ENCODE measurements around the gene NAPA. TPM values are rescaled to one million over a fixed set of nuclear protein-coding genes. Genes with fewer than 3 reads are reported as not detected.

NAPA gene
- total RNA-seq, 1 donor from 2014 or later = 132 TPM

Other genes with a start within 250 kb of the NAPA start
- gene INAFM1, start 240.2 kb downstream of the NAPA start, total RNA-seq = 23.6 and 25.7 TPM in 2 replicates
- gene C5AR1, start 205.2 kb downstream of the NAPA start, total RNA-seq = 4.6 and 5.2 TPM in 2 replicates
- gene C5AR2, start 182.9 kb downstream of the NAPA start, total RNA-seq = not detected in 2 replicates
- 13.9 and 17.7 TPM in 2 replicates for gene DHX34, start 165.7 kb downstream of the NAPA start, total RNA-seq
- 71.1 and 93.7 TPM in 2 replicates for gene MEIS3, start 95.5 kb downstream of the NAPA start, total RNA-seq
- gene SLC8A2, start 43.2 kb downstream of the NAPA start, total RNA-seq = 3.3 and 9.6 TPM in 2 replicates
- 13.2 and 15.9 TPM in 2 replicates for gene KPTN, start 30.8 kb downstream of the NAPA start, total RNA-seq
- not detected in 2 replicates for gene ZNF541, start 58.1 kb upstream of the NAPA start, total RNA-seq
- 16.5 and 20.7 TPM in 2 replicates for gene BICRA, start 94.1 kb upstream of the NAPA start, total RNA-seq
- 159 and 170 TPM in 2 replicates for gene EHD2, start 198.4 kb upstream of the NAPA start, total RNA-seq
- gene NOP53, start 230.5 kb upstream of the NAPA start, total RNA-seq = 79.4 and 89.9 TPM in 2 replicates